ENCODE measurements around the gene PSTPIP2. TPM values are rescaled to one million over a fixed set of nuclear protein-coding genes. Genes with fewer than 3 reads are reported as not detected.
A peak's percentile ranks its signal among the peaks of the same experiment; 100 is the strongest.

PSTPIP2 gene
- total and polyA plus RNA-seq, 9 of the 15 experiments (the other 6 are each of a cell fraction or from before 2014, with no cell fraction given): 14.0 to 45.7 (median 27.1) TPM

GRCh38 chr18:46071653-46072375, at the start of gene PSTPIP2 (continued):
- peak; percentile 56; the same call in 1 of the 2 replicates for TF ChIP-seq ZNF511 (CRISPR knock-in tag; IDR thresholded peaks at IDR 0.05)
- peak; percentile 15 to 18; a peak in 1 of 4 replicates for TF ChIP-seq MAZ (CRISPR knock-in tag; conservative IDR thresholded peaks at IDR 0.05 in 1 of 2, IDR thresholded peaks at IDR 0.05 in 1 of 2)
- TF ChIP-seq TGIF2 (CRISPR knock-in tag; IDR thresholded peaks at IDR 0.05): 0 out of 2 replicates have a peak, but pooled peaks have one; percentile 53
- TF ChIP-seq FOS (IDR thresholded peaks at IDR 0.05; ENCODE audit: extremely low read depth, insufficient read length): no peak
- no peak for TF ChIP-seq SMARCB1 (IDR thresholded peaks at IDR 0.05; ENCODE audit: insufficient read length, low read depth)
- TF ChIP-seq NCOA6 (IDR thresholded peaks at IDR 0.05): 0 out of 2 replicates have a peak, but pooled peaks have one; percentile 78
- no peak for TF ChIP-seq TAF15 (IDR thresholded peaks at IDR 0.05; ENCODE audit: low read depth, low read length)
- TF ChIP-seq ZBTB7A (IDR thresholded peaks at IDR 0.05; ENCODE audit: borderline replicate concordance, control insufficient read depth, low read depth, low read length): peak; percentile 39; the same call in 1 of the 2 replicates
- peak in 1 of 2 experiments; percentile 20; a peak in 1 of 4 replicates for TF ChIP-seq RAD21 (CRISPR knock-in tag; conservative IDR thresholded peaks at IDR 0.05 in 1 of 2, IDR thresholded peaks at IDR 0.05 in 1 of 2)
- peak; percentile 52; the same call in 1 of the 2 replicates for TF ChIP-seq SUPT5H (IDR thresholded peaks at IDR 0.05)
- TF ChIP-seq, protein P1, sequence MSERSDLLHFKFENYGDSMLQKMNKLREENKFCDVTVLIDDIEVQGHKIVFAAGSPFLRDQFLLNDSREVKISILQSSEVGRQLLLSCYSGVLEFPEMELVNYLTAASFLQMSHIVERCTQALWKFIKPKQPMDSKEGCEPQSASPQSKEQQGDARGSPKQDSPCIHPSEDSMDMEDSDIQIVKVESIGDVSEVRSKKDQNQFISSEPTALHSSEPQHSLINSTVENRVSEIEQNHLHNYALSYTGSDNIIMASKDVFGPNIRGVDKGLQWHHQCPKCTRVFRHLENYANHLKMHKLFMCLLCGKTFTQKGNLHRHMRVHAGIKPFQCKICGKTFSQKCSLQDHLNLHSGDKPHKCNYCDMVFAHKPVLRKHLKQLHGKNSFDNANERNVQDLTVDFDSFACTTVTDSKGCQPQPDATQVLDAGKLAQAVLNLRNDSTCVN (CRISPR knock-in tag; IDR thresholded peaks at IDR 0.05): no peak
- TF ChIP-seq ZFX (CRISPR knock-in tag; IDR thresholded peaks at IDR 0.05): peak; percentile 82
- peak; percentile 66 for TF ChIP-seq POLR2A (conservative IDR thresholded peaks at IDR 0.05)
- TF ChIP-seq RBM25 (IDR thresholded peaks at IDR 0.05; ENCODE audit: low read depth, low read length, severe bottlenecking): peak; percentile 67
- TF ChIP-seq FUS (optimal IDR thresholded peaks at IDR 0.05; ENCODE audit: low read depth, low read length): no peak
- TF ChIP-seq SAFB (IDR thresholded peaks at IDR 0.05; ENCODE audit: borderline replicate concordance, low read depth, low read length): 0 out of 2 replicates have a peak, but pooled peaks have one; percentile 48
- peak; percentile 74 to 77 for TF ChIP-seq NRF1 (conservative IDR thresholded peaks at IDR 0.05 in 1 of 2, IDR thresholded peaks at IDR 0.05 in 1 of 2)
- TF ChIP-seq NFIC (IDR thresholded peaks at IDR 0.05): peak; percentile 43; the same call in 1 of the 2 replicates
- peak; percentile 25; the same call in 1 of the 2 replicates for TF ChIP-seq L3MBTL2 (IDR thresholded peaks at IDR 0.05)
- TF ChIP-seq, protein P2, sequence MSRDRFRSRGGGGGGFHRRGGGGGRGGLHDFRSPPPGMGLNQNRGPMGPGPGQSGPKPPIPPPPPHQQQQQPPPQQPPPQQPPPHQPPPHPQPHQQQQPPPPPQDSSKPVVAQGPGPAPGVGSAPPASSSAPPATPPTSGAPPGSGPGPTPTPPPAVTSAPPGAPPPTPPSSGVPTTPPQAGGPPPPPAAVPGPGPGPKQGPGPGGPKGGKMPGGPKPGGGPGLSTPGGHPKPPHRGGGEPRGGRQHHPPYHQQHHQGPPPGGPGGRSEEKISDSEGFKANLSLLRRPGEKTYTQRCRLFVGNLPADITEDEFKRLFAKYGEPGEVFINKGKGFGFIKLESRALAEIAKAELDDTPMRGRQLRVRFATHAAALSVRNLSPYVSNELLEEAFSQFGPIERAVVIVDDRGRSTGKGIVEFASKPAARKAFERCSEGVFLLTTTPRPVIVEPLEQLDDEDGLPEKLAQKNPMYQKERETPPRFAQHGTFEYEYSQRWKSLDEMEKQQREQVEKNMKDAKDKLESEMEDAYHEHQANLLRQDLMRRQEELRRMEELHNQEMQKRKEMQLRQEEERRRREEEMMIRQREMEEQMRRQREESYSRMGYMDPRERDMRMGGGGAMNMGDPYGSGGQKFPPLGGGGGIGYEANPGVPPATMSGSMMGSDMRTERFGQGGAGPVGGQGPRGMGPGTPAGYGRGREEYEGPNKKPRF (IDR thresholded peaks at IDR 0.05; ENCODE audit: low read depth, low read length): no peak
- peak; percentile 29; the same call in 1 of the 2 replicates for TF ChIP-seq TFAP4 (CRISPR knock-in tag; IDR thresholded peaks at IDR 0.05; ENCODE audit: borderline replicate concordance)
- 0 out of 2 replicates have a peak, but pooled peaks have one; percentile 15 for TF ChIP-seq SMAD4 (CRISPR knock-in tag; conservative IDR thresholded peaks at IDR 0.05)
